H4 (cell line): Measurements from ENCODE around the gene COPZ2. TPM values are rescaled to one million over a fixed set of nuclear protein-coding genes. Genes with fewer than 3 reads are reported as not detected.
"Not testable (repeated sequence)": the region's sequence is repeated elsewhere in the genome, so short reads cannot be mapped to it uniquely, and the experiment has no call there.

ENCODE experiments used
- DNase-seq: peaks from one replicate; pipeline ENCODE4 v3.0.0-alpha.2; 2015; ENCODE audit warnings: low spot score
- total RNA-seq: library from RNA; depleted of rRNA; stranded (reverse); fragments of >200 nt; shearing (Covaris generic); gene quantifications from 2 replicates; pipeline ENCODE4 v1.2.3, GENCODE V29; 2014; rRNA removed

COPZ2 gene, protein sequence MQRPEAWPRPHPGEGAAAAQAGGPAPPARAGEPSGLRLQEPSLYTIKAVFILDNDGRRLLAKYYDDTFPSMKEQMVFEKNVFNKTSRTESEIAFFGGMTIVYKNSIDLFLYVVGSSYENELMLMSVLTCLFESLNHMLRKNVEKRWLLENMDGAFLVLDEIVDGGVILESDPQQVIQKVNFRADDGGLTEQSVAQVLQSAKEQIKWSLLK
- total RNA-seq, result 16.9 and 17.4 TPM in 2 replicates

DNA sequence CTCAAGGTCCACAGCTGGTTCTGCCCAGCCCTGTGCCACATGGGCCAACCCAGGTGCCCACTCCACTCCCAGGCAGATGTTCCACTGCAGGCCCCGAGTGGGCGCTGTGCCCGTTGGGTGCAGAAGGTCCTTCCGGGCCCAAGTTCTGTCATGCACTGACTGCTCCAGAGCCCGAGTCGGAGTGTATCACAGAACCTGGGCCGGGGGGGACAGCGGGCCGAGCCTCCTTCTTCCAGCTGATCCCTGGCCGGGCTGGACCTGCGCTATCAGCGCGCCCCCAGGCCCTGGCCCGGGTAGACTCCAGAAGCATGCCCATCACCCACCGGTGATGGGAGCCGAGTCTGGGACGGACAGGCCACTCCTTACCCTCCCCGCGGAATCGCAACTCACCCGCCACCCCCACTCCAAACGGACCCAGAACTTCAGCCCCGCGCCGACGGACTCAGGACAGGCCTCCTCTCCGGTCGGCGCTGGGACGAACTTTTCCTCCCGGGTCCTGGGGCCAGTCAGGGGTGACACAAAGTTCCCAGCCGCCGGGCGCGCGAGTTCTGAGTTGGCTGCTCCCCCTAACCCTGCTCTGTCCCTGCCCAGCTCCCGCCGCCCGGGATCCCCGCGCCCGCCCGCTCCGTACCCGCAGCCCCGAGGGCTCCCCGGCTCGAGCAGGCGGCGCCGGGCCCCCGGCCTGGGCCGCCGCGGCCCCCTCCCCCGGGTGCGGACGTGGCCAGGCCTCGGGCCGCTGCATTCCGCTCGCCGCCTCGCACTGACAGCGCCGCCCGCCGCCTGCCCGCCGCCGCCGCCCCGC is at the start of gene COPZ2:
Gene COPZ2, minus strand, starts transcription at position 762 of the 802 bp plus-strand sequence. Its CDS starts 20 bp downstream, at position 742.
- DNase-seq, result no peak

- DNase-seq, result no peak
These were observed 47.3 kb upstream of the COPZ2 start for GRCh38 chr17:48084932-48085331.

- no peak for DNase-seq
These were observed 44.3 kb upstream of the COPZ2 start for GRCh38 chr17:48081858-48082257.

GRCh38 chr17:48077152-48077551 is 39.6 kb upstream of the COPZ2 start:
- DNase-seq, result not testable (repeated sequence)

DNA sequence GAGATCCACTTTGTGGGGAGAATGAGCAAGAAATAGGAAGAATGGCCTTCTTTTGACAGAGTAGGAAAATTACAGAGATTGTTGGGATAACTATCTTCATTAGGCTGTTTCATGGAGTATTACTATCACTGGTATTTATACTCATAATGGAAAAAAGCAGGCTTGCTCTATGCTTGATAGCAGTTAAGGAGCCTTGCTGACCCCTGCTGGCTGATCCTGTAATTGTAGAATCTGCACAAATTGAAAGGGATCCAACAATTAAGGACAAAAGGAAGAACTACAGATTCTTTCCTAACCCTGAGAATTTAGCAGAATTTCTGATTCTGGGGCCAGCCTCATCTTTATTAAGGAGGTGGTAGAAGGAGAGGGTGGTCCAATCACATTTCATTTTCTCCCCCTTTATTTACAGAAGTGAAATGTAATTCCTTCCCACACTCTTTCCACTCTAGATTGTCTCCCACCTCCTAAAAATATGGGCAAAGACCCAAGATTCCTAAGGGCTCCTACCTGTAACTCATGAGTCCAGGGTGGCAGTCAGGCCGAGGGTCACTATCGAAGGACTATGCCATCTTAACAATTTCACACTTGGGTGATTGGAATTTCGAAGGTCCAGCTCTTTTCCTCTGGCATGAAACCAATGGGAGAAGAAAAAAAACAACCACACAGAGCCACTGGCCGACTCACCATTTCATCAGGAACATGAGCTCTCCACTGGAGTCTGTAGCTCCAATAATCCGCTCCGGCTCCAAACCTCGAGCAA is 36.9 kb upstream of the COPZ2 start:
- peak; percentile 63 for DNase-seq

- DNase-seq, result not testable (repeated sequence)
These were observed 36.0 kb upstream of the COPZ2 start for GRCh38 chr17:48073566-48074094.

DNA sequence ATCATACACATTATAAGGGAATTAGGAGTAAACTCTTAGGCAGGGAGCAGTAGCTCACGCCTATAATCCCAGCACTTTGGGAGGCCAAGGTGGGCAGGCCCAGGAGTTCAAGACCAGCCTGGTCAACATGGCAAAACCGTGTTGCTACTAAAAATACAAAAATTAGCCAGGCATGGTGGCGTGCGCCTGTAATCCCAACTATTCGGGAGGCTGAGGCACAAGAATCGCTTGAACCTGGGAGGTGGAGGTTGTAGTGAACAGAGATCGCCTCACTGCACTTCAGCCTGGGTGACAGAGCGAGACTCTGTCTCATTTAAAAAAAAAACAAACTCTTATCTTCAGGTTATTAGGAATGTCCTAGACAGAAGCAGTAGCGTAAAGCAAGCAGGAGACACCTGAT is 35.2 kb upstream of the COPZ2 start:
- DNase-seq, result not testable (repeated sequence)

- no peak for DNase-seq
These were observed 34.1 kb upstream of the COPZ2 start for GRCh38 chr17:48071654-48072053.

DNA sequence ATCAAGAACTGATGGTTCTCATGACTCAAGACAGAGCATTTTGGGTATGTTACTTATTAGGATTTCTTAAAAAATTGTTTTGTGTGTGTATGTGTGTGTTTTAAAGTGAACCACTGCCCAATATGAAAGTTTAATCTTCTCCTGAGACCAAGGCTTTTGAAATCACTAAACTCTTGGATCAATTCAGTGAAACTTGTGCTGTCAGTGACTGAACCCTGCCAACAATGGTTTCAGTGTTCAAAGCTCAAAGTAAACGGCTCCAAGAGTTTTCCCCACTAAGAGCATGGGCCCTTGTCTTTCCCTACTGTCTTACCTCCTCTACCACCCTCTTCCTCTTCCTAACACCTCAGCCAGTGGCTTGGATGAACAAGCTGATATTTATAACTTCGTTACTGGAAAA is 32.6 kb upstream of the COPZ2 start:
- DNase-seq, result no peak

- DNase-seq, result no peak
These were observed 30.9 kb upstream of the COPZ2 start for GRCh38 chr17:48068491-48068961.

DNA sequence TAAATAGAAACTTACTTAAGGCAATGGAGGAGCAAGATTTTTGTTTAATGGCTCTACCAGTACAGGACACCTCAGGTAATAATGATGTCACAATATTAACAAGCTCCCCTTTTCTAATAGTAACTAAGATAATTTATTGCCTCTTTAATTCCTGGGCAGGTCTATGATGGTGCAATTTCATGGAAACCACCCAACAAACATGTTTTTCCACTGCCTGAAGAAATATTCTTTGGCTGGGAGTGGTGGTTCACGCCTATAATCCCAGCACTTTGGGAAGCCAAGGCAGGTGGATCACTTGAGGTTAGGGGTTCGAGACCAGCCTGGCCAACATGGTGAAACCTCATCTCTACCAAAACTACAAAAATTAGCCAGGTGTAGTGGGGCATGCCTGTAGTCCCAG is 30.2 kb upstream of the COPZ2 start:
- not testable (repeated sequence) for DNase-seq

GRCh38 chr17:48067245-48067644 is 29.6 kb upstream of the COPZ2 start:
- DNase-seq, result no peak

DNA sequence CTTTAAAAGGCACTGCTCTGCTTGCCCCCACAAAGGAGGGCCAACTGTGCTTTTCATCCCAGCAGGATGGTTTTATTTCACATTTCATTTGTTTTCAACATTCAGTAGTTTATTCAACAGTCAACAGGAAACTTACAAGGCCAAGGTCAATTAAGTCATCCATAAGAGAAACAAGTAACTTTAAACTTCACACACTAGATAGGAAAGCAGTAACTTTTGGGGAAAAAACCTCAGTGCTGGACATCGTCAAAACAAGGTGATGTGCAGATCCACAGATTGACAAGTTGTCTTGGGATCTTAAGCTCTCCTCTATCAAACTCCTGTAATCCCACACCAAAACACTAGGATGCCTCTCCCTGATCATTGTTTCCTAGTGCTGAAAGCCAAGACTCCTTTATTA is 29.1 kb upstream of the COPZ2 start:
- no peak for DNase-seq

GRCh38 chr17:48066192-48066591 is 28.6 kb upstream of the COPZ2 start:
- DNase-seq, result no peak

- no peak for DNase-seq
These were observed 27.0 kb upstream of the COPZ2 start for GRCh38 chr17:48064638-48065037.

DNA sequence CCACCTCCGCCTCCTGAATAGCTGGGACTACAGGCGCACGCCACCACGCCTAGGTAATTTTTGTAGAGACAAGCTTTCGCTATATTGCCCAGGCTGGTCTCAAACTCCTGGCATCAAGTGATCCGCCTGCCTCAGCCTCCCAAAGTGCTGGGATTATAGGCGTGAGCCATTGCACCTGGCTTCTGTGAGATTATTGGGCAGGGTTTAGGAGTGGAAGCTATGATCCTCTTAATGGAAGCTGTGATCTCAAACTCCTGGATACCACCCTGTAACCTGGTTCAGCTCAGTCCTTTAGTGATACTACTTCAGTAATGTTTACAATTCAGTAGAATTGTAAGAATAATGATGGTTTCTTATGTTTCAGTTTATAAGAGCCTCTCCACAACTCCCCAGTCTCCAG is 24.7 kb upstream of the COPZ2 start:
- DNase-seq, result no peak

DNA sequence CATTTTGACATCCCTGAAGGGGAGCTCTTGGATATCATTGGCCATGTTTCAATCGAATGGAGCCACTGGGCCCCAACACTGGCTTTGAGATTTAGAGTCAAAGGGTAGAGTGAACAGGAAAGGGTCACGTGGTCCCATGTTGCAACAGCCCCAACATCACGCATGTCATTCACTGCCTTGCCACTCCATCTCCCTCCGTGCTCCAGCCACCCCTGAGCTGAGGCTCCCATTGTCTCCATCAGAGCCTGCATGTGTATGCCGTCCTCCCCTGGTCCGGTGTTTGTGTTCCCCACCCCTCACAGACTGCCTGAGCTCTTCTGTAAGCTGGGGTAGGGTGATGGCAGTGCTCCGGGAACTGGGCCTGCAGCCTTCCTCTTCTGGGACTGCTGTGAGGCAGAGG is 22.7 kb upstream of the COPZ2 start:
- DNase-seq, result no peak

- DNase-seq, result no peak
These were observed 21.6 kb upstream of the COPZ2 start for GRCh38 chr17:48059125-48059668.

- DNase-seq, result no peak
These were observed 21.0 kb upstream of the COPZ2 start for GRCh38 chr17:48058393-48059124.

- no peak for DNase-seq
These were observed 20.0 kb upstream of the COPZ2 start for GRCh38 chr17:48057626-48058025.

- DNase-seq, result no peak
These were observed 19.3 kb upstream of the COPZ2 start for GRCh38 chr17:48056879-48057278.
